GM10847 (cell line): ENCODE results near the gene WWTR1.

Experiments used
- POLR2A ChIP-seq: IDR thresholded peaks from 2 replicates; pipeline ENCODE4 v1.6.1; 2011; ENCODE audit not compliant: insufficient read length; ENCODE audit errors: extremely low read depth

WWTR1 gene

DNA sequence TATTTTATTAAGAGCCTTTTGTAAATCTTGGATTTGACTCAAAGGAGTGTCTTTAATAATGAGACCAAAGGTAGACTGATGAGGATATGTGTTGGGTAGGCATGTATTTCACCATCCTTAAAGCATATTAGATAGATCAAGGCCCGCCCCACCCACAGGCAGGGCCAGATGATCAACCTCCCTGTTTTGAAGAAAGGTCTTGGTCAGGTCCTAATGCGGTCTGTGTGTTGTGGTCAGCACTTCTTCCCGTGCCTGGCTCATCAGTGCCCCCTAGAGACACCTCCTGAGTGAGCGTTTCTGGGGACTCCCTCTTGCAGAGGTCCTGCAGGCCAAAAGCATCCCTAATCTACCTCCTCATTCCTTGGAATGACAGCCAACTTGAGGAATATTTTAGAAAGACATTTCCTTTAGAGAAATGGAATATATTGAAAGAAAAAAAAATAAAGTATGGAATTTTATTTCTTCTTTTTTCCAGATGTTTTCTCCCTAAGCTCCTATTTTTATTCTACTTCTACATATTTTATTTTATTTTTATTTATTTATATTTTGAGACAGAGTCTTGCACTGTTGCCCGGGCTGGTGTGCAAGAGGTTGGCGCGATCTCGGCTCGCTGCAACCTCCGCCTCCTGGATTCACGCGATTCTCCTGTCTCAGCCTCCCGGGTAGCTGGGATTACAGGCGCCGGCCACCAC lies 177.4 kb downstream of the WWTR1 start:
- TF ChIP-seq POLR2A = no peak

DNA sequence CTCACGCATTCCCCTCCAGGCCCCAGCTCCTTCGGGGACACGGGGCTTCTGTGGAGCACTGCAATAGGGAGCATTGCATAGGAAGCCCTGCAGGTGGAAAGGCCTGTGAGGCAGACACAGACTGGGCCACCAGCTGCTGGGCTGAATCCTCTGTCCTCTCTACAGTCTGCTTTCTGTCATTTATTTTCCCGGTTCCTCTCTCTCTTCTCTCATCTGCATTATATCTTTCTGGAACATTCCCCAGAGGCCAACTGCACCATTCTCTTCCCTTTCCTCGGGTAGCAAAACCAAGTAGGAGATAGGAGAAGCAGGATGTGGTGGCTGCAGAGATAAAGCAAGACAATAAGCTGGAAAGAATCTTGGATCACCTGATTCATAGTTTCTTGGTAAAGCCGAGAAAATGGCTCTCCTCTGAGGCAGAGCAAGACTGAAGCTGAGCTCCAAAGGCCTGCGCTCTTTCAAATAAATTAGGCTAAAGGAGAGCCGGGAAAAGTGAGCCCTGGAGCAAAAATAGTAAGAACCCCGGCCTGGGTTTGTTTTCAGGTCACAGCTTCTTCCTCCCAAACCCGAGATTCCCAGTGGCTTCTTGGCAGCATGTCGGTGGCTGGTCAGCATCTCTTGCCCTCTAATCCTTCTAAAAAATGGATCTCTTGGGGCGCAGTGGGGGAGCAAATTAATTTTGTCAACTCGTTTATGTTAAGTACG lies 178.1 kb downstream of the WWTR1 start:
- TF ChIP-seq POLR2A = no peak

DNA sequence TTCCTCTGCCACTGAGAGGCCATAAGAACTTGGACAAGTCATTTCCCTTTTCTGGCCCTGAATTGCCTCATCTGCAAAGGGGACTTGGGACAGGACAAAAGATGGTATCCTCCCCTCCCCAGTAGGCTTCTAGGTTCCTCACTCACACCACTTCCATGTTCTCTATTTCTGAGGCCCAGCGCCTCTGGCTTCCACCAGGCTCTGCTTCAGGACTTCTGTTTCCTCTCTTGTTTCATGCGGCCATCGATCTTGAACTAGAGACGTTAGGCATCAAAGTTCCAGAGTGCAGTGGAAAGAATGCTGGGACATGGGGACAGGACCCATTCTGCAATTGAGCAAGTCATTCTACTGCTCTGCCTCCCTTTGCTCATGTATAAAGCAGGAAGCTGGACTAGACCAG lies 181.6 kb downstream of the WWTR1 start:
- no peak for TF ChIP-seq POLR2A

DNA sequence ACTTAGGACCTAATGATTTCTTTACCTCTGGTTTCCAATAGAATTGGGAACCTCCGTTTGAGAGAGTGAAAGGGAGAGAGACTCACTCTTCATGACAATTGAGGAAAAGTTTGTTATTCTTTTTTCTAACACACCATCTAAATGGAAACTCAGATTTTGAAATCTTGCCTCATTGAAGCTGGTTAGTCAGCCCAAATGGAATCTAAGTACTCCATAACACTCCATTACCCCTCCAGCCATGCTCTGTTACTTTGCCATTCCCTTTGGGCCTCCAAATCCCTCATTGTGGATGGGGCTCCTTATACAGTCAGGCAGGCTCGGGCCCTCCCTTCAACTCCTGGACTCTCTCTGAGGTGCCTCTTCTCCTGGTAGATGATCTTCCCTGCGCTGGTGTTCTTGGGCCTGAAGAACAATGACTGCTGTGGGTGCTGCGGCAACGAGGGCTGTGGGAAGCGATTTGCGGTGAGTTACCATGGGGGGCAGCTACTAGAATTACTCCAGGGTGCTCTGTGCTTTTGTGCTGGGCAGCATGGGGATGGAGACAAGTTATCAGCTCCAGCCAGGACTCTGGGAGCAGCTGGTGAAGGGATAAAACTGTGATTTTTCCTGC lies 182.3 kb downstream of the WWTR1 start:
- TF ChIP-seq POLR2A = no peak

DNA sequence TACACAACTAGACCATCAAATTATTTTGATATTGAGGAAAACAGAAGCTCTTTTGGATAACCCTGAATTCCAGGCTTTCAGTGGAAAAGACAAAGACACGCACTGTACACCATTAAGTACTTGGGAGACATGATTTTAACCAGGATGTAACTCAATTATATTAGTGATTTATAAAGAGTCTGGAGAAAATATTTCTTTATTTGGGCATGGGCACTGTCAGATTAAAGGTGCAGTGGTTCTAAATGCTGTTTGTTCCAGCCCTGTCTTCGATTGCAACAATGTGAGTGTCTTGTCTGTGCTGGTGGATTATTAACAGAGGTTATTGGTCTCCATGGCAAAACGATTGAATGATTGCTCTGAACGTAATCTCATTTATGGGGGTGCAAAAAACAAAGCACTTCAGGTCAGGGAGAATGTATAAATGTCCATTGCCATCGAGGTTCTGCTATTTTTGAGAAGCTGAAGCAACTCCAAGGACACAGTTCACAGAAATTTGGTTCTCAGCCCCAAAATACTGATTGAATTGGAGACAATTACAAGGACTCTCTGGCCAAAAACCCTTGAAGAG lies 183.5 kb downstream of the WWTR1 start, which contains the start of gene TM4SF4:
TM4SF4 (plus strand) TSS at position 448 of the 568 bp plus-strand sequence. CDS start 181 bp downstream, outside the sequence.
- no peak for TF ChIP-seq POLR2A

DNA sequence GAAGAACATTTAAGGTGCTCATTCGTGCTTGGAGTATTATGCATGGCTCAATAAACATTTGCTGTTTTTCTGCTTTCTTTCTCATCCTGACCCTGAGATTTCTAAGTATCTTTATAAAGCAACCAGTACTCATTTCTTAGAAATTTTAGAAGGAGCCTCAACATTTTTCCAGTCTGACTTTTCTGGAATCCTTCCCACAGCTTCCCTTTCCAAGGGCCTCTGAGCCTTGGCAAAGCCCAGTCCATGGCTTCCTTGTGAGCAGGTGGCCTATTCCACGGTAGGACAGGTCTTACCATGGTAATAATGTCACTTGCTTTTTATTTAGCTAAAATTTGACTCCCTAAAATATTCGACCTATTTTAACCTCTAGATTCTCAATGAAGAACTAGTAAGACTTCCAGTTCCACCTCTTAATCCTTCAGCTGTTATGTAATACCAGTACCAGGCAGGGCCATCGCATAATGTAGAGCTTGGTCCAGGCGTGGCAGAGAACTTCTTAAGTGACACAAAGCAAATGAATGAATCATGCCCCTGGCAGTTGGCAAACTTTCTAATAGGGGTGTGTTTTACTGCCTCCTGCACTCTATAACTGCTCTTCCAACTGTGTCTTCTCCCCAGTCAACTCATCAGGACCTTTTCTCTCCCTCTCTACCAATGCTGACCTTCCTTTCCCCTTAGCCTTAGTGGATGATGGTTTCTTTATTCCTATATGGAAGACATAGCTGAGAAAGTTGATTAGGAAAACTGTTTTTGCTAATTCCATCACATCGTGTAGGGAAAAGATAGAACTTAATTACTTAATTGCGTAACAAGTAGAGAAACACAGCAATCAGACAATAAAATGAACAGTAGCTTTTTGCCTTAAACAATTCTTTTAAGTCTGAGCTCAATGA lies 184.2 kb downstream of the WWTR1 start:
- no peak for TF ChIP-seq POLR2A

- TF ChIP-seq POLR2A = no peak
Measured at GRCh38 chr3:149472030-149472797, 185.6 kb downstream of the WWTR1 start.

DNA sequence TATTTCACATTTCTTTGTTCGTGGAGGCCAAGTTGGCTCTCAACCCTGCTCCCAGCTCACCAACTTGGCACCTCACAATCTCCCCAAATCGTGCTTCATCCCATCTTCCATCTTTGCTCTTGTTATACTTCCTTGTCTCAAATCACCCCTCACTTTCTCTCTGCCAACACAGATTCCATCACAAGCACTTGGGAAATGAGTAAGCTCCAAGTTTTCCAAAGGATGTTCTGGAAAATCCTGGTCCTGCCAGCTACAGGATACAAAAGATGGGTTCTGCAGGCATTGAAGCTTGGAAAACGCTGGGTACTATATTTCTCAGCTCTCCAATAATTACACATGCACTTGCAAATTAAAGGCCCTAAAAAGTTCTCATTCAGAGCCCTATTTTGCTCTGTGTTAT lies 187.4 kb downstream of the WWTR1 start:
- no peak for TF ChIP-seq POLR2A

DNA sequence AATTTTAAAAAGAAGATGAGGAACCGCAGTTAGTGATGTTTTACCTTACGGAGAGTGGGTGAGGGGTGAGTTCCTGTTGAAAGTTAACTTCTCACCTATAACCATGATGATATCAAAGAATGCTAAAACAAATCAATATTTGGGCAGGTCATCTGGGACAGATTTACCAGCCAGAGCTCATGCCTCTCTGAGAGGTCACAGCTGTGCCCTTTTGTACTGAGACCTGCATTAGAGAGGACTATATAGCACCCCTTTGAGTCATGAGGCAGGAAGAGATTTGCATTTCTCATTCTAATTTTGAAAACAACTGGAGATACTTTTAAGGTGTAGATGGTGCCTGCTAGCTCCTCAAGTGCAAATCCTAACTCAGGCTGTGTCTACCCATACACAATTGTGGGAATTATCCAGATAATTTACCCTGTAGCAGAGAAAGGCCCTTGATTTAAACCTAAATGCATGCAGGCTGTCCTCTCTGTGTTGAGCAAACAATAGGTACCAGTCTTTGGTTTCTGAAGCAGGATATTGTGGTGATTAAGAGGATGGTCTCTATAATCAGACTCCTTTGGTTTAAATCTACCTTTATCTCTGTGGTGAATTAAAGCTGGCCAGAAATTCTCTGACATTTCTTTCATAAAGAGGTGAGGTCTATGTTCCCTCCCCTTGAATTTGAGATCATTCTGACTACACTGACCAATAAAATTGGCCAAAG lies 189.2 kb downstream of the WWTR1 start:
- no peak for TF ChIP-seq POLR2A
